ENCODE data around the gene BMP2K. TPM values are rescaled to one million over a fixed set of nuclear protein-coding genes. Genes with fewer than 3 reads are reported as not detected.

BMP2K gene
- total and polyA plus RNA-seq, 2 donors = 7.6 to 106 TPM

DNA sequence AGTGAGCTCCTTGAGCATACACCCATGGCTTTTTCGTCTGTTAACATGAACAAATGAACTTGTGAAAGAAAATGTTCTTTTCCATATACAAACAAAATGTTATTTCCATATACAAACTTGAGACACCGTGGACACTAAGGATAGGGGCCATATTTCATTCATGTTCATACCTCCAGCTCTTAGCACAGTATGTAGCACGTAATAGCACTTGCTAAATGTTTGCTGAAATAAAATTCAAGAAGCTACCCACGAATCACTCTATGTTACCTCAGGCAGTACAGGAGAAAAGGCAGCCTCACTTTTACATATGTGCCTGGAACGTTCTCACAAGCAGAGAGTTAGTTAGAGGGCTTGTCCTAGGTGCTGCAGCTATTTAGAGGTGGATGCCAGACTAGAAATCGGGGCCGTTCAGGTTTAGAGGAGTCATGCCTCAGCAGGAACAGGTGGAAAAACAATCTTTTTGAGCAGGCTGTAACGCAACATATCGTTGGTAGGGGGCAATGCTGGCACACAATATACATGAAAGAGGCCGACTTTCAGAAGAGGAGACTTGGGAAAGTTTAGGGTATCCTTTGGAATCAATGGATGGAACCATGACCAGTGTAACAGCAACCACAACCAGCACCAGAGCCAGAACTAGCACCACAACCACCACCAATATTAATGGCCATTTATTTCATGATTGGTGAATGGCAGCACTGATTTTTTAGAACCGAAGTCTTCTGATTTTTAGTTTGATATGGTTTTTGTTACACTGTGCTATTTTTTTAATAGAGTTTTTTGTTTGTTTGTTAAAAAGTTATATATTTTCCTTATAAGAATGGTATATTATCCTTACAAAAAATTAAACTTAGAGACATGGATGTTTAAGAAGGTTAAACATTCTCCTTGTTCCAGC lies 177.9 kb downstream of the BMP2K start:
- Histone ChIP-seq H3K4me3 (ENCODE audit: low read depth, low read length) (no peak overlapping the region), H3K4me1 (ENCODE audit: insufficient read depth) (no peaks in the 10 kb centered on the region), H3K27ac (ENCODE audit: low read depth) (no peak overlapping the region), H3K36me3 (ENCODE audit: insufficient read depth) (peaks cover 2% of the 10 kb centered on the region)
- 51% methylated on average over 11 of the region's 11 CpGs for WGBS
- no peak for DNase-seq (ENCODE audit: extremely low spot score)

DNA sequence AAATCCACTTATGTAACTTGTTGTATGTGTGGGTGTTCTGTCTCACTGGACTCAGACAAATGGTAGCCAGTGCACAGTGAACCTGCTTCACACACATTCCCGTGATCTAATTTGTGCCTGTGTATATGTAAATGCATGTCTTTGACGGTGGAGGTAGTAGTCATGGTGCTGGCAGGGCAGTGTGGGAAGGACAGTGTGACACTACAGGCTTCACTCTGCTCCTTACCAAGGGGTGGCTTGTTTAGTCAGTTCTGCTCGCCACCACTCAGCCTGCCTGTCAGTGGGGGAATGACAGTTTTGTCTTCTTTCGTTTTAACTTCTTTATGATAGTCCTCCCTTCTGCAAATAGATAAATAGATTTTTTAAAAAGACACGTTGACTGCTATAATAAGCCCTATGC lies 180.8 kb downstream of the BMP2K start:
- H3K36me3 ChIP-seq (ENCODE audit: insufficient read depth) = peaks cover 2% of the 10 kb centered on the region
- WGBS = 86% methylated on average over 5 of the region's 5 CpGs

GRCh38 chr4:78960926-78961325 lies 184.8 kb downstream of the BMP2K start:
- 83% methylated on average over 3 of the region's 3 CpGs for WGBS
- no peak for DNase-seq (ENCODE audit: extremely low spot score)
- Histone ChIP-seq H3K36me3 (ENCODE audit: insufficient read depth) (peaks cover 2% of the 10 kb centered on the region), H3K4me1 (ENCODE audit: insufficient read depth) (no peaks in the 10 kb centered on the region), H3K4me3 (ENCODE audit: low read depth, low read length) (no peak overlapping the region), H3K27ac (ENCODE audit: low read depth) (no peak overlapping the region)

More for the DNA sequence above, 180.8 kb downstream of the BMP2K start:
- Histone ChIP-seq H3K4me3 (ENCODE audit: low read depth, low read length) (no peak overlapping the region), H3K4me1 (ENCODE audit: insufficient read depth) (no peaks in the 10 kb centered on the region), H3K27ac (ENCODE audit: low read depth) (no peak overlapping the region)
- DNase-seq (ENCODE audit: extremely low spot score) = no peak

Small RNA genes lying within 50 kb of the gene (small RNA-seq; reads per million reads assigned to genes)
- gene AC098818.1 (not detected), gene MIR5096 (not detected), gene RN7SL127P (not detected)

Other genes starting within 250 kb of the BMP2K start
- gene ANXA3, start 224.6 kb upstream of the BMP2K start, total RNA-seq = 29.1 TPM
- 2.7 TPM for gene ANXA3, start 224.6 kb upstream of the BMP2K start, polyA plus RNA-seq
- 22.7 TPM for gene PAQR3, start 163.1 kb downstream of the BMP2K start, total RNA-seq
- gene PAQR3, start 163.1 kb downstream of the BMP2K start, polyA plus RNA-seq = 10.1 TPM